HG02642 (cell line): ENCODE measurements around the gene TRMT2A.

Experiments
- ATAC-seq: cut with Tn5 transposase; IDR thresholded peaks from one replicate; pipeline ENCODE4 v1.9.1; 2021; ENCODE audit warnings: mild to moderate bottlenecking; ENCODE audit not compliant: unreplicated experiment, poor library complexity

Gene TRMT2A

DNA sequence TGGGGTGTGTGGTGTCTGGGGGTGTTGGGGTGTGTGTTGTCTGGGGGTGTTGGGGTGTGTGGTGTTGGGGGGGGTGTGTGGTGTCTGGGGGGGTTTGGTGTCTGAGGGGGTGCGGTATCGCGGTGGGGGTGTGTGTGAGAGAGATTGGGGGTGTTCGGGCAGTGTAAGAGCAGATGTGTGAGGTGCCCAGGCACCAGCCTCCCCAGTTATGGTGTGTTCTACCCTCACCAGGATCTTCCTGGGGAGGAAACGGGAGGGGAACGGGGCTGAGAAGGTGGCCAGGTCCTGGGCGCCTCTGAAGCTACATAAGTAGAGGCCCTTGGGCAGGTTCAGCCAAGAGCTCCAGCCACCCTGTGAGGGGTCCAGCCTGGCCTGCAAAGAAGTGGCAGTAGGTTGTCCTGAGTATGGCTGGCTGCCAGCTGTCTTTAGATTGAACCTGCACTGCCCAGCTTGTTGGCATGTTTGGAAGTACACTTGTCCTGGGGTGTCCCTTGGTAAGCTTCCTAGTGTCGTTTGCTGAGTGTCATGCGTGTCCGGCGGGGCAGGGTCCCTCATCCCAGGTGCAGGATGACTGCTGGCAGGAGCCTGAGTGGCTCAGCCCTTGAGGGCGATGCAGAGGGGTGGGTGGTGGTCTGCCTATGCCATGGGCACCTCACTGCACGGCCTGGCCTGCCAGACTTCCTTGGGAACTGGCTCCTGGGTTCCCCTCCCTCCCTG is 6.5 kb upstream of the TRMT2A start:
- ATAC-seq, result no peak

DNA sequence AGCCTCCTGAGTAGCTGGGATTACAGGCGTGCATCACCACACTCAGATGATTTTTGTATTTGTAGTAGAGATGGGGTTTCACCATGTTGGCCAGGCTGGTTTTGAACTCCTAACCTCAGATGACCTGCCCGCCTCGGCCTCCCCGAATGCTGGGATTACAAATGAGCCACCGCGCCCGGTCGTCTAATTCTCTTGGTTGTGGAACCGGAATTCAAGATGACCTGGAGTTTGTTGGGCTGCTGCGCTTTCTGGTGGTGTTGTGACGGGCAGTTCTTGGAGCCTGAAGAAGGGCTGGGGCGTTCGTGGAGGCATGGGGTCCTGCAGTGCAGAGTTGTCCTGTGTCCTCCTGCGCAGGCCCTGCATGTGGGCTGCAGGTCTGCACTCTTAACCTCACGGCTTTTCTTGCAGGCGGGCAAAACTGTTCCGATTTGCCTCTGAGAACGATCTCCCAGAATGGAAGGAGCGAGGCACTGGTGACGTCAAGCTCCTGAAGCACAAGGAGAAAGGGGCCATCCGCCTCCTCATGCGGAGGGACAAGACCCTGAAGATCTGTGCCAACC is 4.9 kb upstream of the TRMT2A start:
- no peak for ATAC-seq

- ATAC-seq, result no peak
Observed at GRCh38 chr22:20118300-20119020, 1.4 kb upstream of the TRMT2A start.

- peak; percentile 23 for ATAC-seq
Observed at GRCh38 chr22:20117633-20118299, 740 bp upstream of the TRMT2A start.

- ATAC-seq, result no peak
Observed at GRCh38 chr22:20116376-20116950, 563 bp downstream of the TRMT2A start.

DNA sequence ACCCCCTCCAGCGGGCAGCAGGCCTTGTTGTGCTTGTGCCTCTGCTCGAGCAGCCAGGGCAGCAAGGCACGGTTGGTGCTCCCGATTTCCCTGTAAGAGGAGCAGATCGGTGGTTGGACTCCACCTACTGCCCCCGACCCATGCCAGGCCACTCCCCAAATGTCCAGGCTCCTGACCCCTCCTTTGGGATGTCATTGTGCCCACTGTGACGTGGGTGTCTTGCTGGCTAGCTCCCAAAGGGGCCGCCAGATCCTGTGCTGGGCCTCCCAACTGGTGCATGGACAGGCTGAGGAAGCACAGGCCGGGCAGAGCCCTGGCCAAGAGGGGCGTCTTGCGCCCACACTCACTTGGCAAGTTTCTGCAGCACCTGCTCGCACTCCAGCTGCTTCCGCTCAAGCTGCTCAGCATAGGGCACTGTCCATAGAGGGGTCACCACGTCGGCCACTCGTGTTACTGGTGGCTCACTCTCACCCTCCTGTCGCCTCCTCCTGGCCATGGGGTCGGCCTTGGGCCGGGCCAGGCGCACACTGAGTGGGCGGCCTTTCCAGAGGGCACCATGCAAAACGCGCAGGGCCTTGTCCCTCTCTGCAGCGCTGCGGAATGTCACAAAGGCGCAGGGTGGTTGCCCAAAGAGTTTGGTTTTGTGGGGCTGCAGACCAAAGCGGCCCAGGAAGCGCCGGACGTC is 1.2 kb downstream of the TRMT2A start, which contains the start of gene RANBP1:
TSS of gene RANBP1 (plus strand) at position 414 of the 685 bp plus-strand sequence. CDS start at position 495, 81 bp downstream.
- no peak for ATAC-seq

GRCh38 chr22:20114506-20115475 is 2.2 kb downstream of the TRMT2A start:
- ATAC-seq, result no peak

GRCh38 chr22:20113551-20114310 is 3.3 kb downstream of the TRMT2A start:
- no peak for ATAC-seq

GRCh38 chr22:20112623-20113511 is 4.2 kb downstream of the TRMT2A start:
- ATAC-seq, result no peak

- ATAC-seq, result no peak
Observed at GRCh38 chr22:20111689-20112622, 5.1 kb downstream of the TRMT2A start.

DNA sequence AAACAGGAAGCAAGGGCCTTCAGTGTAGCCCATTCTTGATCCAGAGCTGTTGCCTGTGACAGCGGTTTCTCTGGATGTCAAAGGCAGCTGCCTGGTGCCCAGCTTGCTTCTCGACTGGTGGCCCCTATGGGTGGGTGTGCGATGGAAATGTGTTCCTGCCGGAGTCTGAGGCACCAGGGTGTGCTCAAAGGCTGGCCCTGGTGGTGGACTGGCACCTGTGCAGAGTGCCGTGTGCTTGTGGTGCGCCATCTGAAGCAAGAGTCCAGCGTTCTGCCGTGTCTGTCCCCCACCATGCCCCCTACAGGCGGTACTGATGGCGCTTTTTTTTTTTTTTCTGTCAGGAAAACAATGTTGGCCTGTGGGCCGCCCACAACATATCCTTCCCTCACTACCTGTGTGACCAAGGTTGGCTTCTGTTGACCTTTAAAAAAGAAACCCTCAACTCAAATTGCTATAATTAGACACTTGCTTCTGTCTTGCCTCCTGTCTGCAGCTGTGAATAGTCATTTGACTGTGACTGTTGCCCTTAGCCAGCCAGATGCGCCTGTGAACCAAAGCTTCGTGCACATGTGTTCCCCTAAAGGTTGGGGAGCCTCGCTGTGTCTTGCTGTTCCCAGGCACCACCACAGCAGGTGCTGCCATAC is 5.9 kb downstream of the TRMT2A start:
- no peak for ATAC-seq

DNA sequence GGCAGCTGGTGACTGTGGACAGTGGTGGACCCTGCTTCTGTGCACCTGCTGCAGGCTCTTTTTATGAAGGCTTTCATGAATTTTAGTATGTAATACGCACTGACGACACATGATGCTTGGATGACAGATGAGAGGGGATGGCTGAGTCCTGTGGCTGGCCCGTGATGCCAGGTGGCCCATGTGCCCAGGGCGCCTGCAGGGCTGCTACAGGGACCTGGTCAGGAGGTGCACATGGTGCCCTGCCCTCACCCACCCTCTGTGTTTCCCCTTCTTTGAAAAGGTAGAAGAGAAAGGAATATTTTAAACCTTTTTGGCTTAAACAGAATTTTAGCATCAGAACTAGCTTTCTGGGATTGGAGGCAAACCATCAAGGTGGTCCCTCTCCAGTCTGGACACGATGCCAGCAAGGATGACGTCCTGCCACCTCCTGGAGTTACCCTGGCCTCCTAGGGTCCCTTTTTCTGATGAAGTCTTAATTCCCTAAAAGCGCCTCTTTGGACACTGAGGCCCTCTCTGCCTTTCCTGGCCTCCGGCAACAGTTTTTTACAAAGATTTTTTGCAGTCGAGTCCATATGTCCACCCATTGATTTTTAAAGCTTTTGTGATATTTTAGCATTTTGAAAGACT is 6.6 kb downstream of the TRMT2A start:
- no peak for ATAC-seq

DNA sequence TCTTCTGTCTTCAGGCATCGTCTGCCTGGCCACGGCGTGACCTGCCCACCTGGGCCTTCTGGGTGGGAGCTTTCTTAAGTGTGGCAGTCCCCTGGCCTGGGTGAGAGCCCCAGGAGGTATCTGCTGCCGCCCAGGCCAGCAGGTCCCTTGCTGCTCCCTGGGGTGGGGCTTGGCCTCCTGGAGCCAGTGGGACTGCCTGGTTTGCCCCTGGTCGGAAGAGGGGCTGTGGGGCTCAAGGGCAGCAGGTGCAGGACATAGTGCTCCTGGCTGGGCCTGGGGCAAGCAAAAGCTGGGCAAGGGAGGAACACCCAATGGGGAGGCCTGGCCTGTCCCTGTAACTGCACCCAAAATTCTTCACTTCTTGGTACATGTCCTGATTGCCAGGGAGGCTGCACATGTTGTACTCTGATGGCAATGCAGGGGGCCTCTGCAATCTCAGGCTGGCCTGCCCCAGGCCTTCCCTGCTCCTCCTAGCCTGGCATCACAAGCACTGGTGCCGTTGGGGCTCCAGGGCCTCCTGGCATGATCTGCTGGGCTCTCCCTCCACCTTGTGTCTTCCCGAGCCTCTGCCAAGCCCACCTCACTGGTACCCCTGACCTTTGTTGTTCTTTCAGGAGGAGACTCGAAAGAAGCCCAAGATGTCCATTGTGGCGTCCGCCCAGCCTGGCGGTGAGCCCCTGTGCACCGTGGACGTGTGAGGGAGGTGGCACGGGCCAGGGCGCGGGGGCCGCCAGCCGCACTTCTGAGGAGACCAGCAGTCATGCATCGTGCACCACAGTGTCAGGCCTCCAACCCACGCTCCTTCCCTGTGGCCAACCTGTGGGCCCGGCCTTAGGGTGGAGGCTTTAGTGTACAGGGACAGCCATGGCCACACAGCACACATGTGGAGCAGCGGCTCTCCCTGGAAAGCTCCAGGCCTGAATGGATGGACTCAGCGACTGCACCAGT is 7.3 kb downstream of the TRMT2A start:
- ATAC-seq, result no peak

- ATAC-seq, result no peak
Observed at GRCh38 chr22:20108757-20109230, 8.2 kb downstream of the TRMT2A start.
